Sciatic nerve (tissue), 2 donors: Measurements from ENCODE around the gene ZSCAN22. TPM values are rescaled to one million over a fixed set of nuclear protein-coding genes. Genes with fewer than 3 reads are reported as not detected.
A peak's percentile ranks its signal among the peaks of the same experiment; 100 is the strongest.
"Not testable (repeated sequence)": the region's sequence is repeated elsewhere in the genome, so short reads cannot be mapped to it uniquely, and the experiment has no call there.

ENCODE experiments used
- ATAC-seq: fragments of 200-7000 bp; cut with Tn5 transposase; one replicate; pipeline ENCODE4 v1.9.1; 2020; ENCODE audit warnings: mild to moderate bottlenecking, moderate library complexity
- DNase-seq: peaks from one replicate; pipeline ENCODE4 v3.0.0-alpha.2; 2020; ENCODE audit warnings: low spot score
- intact Hi-C: fragments of 100-400 bp; cut with DNase I; formaldehyde crosslinking; loops from one replicate; pipeline ENCODE4 v1.14.2; 2022
- total RNA-seq: library from RNA; stranded (reverse); fragmentation: NEBNext Ultra II Directional; extraction: Animal tissue kit (Norgen Biotek cat#: 25700); gene quantifications from one replicate; pipeline ENCODE4 v1.2.1, GENCODE V29; 2021
- donor health status: DM: no; HTN: no; CAD: no.
- donor health status: DM: no; HTN: no; CAD: no.

ZSCAN22 gene
- total RNA-seq, 1 donor from 2014 or later = 4.5 TPM

DNA sequence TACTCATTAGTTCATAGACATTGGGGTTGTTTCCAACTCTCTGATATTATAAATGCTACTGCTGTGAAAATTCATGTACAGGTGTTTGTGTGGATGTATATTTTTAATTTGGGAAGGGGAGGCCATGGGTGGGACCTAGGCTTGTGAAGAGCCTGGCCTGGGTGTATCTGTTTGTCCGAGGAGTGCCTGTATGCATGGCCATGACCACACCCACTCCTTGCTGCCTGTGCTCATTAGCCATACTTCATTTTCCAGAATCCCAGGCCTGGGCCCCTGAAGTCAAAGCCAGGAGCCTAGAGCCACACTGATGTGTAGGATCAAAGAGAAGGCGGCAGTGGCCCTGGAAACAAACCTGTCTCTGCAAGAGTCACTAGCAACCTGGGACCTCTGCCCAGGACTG, 11.2 kb upstream of the ZSCAN22 start:
- no peak for ATAC-seq
- intact Hi-C loops = no loop called here
- no peak for DNase-seq

DNA sequence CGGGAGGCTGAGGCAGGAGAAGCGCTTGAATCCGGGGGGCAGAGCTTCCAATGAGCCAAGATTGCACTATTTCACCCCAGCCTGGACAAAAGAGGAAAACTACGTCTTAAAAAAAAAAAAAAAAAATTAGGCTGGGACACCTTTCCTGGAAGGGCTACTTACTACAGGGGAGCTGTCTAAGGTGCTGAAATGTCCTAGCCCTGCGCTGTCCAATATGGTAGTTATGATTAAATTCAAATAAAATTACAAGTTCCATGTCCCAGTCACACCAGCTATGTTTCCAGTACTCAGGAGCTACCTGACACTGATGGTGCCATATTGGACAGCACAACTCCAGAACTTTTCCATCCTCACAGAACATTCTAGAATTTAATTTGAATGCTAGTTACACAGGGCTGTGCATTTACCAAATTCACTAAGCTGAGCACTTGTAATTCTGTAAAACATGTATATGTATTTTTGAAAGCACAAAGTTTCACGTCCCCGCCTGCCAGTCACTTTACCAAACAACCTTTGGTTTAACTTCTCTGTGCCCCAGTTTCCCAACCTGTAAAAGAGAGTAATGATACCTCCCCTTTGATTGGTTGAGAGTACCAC, 9.2 kb upstream of the ZSCAN22 start:
- ATAC-seq = no peak
- intact Hi-C loops = no loop called here
- no peak for DNase-seq

DNA sequence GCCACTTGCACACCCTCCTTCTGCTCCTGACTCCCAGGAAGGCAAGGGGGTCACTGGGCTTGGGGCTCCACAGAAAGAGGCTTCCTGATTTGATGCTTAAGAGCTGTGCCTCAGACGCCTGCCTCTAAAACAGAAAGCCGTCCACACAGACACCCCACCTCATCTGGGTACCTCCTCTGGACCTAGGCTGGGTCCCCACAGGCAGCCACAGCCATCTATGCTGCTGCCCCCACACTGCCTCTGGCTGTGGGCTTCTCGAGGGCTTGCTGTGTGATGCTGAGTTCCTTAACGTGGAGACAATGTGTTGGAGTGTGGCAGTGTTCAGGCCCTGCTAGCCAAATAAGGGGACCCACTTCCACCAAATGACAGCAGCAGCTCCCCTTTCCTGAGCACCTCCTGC, 8.5 kb upstream of the ZSCAN22 start:
- intact Hi-C loops = no loop called here
- ATAC-seq (no peak), DNase-seq (no peak)

DNA sequence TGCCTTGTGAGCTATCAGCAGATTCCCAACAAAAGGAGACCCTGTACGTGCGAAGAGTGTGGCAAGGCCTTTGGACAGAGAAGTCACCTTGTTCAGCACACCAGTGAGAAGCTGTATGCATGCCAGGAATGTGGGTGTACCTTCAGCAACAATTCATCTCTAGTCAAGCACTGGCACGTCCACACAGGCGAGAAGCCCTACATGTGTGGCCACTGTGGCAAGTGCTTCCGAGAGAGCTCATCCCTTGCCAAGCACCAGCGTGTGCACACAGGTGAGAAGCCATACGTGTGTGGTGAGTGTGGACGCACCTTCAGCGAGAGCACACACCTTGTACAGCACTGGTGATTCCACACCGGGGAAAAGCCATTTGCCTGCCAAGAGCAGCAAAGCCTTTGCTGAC, 7.6 kb upstream of the ZSCAN22 start:
- no peak for DNase-seq
- no peak for ATAC-seq
- intact Hi-C loops = no loop called here

DNA sequence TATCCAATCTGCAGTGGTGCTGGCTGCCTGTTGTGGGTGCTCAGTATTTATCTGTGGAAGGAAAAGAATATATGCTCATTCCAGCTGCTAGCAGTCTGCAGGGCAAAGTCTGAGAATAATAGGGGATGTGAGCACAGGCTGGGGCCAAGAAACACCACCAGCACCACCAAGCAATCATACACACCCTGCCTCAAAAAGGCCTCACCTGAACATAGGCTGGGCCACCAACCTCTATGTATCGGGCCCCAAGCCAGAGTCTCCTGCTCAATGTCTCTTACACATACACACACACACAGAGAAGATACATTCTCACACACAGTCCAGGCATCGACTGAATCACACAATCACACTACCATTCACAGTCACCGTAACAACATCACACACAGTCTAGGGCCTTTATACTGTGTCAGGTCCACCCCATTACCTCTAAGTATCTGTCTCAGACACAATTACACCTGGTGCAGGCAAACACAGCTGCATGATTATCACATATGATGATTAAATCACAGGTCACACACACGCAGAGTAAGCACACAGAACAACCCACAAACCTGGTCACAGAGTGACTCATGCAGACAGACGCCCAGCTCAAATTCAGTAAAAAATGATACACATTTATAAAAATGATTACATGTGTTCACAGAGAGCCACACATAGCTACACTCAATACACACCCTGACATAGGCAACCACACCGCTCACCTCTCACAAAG, 1.3 kb upstream of the ZSCAN22 start:
- intact Hi-C loops = no loop called here
- no peak for ATAC-seq
- DNase-seq = no peak

DNA sequence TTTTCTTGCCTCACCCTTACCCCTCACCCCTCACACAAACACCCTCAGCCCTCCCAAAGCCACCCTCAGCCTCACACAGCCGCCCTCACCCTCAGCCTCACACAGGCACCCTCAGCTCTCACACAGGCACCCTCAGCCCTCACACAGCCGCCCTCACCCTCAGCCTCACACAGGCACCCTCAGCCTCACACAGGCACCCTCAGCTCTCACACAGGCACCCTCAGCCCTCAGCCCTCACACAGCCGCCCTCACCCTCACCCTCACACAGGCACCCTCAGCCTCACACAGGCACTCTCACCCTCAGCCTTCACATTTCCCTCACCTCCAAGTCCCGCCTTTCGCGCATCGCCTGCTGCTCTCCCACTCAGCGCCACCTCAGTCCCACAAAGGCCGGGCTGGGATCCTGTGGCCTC, 287 bp upstream of the ZSCAN22 start:
- ATAC-seq = peak; percentile 46
- intact Hi-C loops = no loop called here
- DNase-seq = no peak

DNA sequence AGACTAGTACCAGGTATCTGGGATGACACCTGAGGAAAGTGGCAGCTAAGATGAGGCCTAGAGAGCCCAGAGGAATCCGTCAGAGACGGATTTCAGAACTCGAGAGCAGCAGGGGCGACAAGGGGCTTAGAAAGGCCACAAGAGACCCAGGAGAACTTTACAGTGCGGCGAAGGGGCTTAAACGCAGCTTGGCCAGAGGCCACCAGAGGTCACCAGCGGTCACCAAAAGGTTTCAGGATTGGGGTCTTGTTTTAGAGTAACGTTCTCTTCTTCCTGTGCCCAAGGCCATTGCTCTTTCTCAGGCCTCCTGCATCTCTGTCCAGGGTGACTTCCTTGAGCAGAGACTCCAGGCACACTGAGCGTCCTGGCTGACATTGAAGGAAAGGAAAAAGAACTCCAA, 2.2 kb downstream of the ZSCAN22 start:
- intact Hi-C loops = no loop called here
- DNase-seq (no peak), ATAC-seq (no peak)

DNA sequence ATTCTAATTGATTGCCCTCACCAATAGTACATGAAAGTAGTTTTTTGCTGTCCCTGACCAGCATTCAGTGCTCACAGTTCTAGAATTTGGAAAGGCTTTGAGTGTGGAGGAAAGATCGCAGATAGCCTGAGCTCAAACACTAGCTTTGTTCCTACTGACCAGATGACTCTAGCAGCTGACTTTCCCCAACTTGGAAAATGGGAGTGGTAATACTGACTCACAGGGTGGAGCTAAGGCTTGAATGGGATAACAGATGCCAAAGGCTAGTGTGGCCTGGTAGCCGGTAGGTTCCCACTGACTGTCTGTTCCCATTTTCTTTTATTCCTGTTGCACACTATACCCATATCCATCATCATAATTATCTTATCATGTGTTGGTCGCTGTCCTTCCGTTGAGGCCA, 3.7 kb downstream of the ZSCAN22 start:
- ATAC-seq = no peak
- intact Hi-C loops = no loop called here
- no peak for DNase-seq

DNA sequence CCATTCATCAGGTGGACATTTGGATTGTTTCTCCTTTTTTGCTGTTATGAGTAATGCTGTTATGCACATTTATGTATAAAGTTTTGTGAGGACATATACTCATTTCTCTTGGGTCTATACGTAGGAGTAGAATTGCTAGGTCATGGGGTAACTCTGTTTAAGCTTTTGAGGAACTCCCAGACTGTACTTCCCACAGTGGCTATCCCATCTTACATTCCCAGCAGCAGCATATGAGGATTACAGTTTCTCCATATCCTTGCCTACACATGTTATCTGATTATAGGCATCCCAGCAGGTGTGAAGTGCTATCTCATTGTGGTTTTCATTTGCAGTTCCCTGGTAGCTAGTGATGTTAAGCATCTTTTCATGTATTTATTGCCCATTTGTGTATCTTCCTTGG, 5.9 kb downstream of the ZSCAN22 start:
- no peak for ATAC-seq
- no peak for DNase-seq
- intact Hi-C loops = no loop called here

DNA sequence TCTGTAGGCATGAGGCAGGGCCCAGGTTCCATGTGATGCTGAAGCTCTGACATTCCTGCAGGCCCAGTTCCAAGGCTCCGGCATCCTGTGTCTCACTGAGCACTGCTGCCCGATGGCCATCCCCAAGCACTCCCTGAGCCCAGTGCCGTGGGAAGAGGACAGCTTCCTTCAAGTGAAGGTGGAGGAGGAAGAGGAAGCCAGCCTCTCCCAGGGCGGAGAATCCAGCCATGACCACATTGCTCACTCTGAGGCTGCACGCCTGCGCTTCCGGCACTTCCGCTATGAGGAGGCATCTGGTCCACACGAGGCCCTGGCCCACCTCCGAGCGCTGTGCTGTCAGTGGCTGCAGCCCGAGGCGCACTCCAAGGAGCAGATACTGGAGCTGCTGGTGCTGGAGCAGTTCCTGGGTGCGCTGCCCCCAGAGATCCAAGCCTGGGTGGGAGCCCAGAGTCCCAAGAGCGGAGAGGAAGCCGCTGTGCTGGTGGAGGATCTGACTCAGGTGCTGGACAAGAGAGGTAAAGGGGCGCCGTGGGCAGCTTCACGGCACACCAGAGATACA, 8.0 kb downstream of the ZSCAN22 start:
- ATAC-seq (no peak), DNase-seq (peak; percentile 36)
- intact Hi-C loops = no loop called here

DNA sequence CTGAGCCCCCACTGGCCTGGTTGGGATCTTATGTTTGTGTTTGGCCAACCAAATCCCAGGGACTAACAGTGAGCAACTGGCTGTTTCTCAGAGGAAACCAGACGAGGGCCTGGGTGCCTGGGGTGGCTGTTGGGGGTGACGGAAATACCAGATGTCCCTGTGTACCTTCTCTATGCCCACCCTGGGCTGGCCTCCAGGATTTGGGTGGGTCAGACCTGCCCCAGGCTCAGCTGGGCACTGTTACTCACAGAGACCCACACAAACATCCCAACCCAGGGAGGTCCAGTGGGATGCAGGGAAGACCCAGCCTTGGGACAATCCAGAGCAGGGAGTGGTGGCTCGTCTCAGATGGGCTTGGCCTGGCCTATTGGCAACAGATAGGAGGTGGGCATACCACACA, 8.8 kb downstream of the ZSCAN22 start:
- ATAC-seq = no peak
- intact Hi-C loops = no loop called here
- no peak for DNase-seq

DNA sequence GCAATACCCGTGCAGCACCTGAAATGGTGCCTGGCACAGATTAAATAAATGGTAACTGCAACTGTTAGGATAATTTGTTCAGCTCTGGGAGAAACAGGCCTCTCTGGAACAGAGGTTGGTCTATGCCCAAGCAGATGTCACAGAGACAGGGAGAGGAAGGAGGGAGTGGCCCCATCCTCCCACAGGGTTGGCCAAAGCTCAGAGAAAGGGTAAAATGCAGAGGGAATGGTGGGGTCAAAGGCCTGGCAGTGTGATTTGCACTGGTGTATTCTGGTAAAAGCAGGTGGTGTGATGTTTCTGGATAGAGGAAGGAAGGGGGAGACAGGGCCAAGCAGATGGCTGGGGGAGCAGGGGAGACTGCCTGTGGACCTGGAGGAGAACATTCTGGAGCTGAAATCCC, 9.4 kb downstream of the ZSCAN22 start:
- no peak for DNase-seq
- intact Hi-C loops = no loop called here
- no peak for ATAC-seq

DNA sequence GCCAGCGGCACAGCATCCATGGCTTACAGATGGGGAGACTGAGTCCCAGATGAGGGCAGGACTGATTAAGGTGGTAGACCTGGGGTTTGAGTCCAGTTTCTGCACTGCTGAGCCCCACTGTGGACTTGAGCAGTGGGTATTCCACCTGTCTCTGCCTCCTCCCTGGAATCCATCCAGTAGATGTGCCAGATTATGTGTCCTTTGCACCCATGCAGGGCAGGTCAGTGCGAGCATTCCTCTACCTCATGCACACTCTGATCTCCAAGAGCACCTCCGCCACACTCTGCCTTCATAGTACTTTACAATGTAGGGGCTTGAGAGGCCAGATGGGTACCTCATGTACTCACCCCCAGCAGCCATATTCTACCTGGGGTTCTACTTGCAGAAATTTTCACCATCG, 10.0 kb downstream of the ZSCAN22 start:
- ATAC-seq (no peak), DNase-seq (no peak)
- intact Hi-C loops = no loop called here

DNA sequence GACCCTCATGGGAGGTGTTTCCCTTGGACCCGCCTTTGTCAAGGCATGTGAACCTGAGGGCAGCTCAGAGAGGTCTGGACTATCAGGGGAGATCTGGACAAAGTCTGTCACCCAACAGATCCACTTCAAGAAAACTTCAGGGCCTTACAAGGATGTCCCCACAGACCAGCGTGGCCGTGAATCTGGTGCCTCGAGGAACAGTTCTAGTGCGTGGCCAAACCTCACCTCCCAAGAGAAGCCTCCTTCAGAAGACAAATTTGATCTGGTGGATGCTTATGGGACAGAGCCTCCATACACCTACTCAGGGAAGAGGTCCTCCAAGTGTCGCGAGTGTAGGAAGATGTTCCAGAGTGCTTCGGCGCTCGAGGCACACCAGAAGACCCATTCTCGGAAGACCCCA, 11.5 kb downstream of the ZSCAN22 start:
- ATAC-seq (no peak), DNase-seq (no peak)
- intact Hi-C loops = no loop called here

DNA sequence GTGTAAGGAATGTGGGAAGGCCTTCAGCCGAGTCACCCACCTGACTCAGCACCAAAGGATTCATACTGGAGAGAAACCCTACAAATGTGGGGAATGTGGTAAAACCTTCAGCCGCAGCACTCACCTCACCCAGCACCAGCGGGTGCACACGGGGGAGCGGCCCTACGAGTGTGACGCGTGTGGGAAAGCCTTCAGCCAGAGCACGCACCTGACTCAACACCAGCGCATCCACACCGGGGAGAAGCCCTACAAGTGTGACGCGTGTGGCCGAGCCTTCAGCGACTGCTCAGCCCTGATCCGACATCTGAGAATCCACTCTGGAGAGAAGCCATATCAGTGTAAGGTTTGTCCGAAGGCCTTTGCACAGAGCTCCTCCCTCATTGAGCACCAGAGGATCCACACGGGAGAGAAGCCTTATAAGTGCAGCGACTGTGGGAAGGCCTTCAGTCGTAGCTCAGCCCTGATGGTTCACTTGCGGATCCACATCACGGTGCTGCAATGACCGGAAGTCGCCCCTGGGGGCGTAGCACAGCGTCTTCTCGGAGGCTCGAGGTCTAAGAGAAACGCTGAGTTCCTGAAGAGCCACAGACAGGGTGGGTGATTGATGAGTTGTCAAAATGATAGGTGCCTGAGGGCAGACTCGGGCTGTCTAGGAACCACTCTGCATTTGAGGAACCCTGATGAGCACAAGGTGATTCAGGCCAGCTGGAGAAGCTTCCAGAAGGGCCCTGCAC, 12.2 kb downstream of the ZSCAN22 start:
- ATAC-seq = no peak
- intact Hi-C loops = no loop called here
- no peak for DNase-seq

DNA sequence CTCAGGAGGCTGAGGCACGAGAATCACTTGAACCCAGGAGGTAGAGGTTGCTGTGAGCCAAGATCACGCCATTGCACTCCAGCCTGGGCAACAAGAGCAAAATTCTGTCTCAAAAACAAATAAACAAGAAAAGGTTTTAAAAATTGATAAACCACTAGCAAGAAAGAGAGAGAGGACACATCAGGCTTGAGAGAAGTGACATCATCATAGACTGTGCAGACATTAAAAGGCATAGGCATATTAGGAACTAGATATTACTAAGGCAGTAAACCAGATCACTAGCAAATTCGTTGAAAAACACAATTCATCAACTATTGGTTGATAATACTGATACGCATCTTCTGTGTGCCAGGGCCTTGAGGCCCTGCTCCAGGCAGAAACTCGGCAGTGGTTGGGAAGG, 18.8 kb downstream of the ZSCAN22 start:
- DNase-seq (no peak), ATAC-seq (no peak)
- intact Hi-C loops = no loop called here

DNA sequence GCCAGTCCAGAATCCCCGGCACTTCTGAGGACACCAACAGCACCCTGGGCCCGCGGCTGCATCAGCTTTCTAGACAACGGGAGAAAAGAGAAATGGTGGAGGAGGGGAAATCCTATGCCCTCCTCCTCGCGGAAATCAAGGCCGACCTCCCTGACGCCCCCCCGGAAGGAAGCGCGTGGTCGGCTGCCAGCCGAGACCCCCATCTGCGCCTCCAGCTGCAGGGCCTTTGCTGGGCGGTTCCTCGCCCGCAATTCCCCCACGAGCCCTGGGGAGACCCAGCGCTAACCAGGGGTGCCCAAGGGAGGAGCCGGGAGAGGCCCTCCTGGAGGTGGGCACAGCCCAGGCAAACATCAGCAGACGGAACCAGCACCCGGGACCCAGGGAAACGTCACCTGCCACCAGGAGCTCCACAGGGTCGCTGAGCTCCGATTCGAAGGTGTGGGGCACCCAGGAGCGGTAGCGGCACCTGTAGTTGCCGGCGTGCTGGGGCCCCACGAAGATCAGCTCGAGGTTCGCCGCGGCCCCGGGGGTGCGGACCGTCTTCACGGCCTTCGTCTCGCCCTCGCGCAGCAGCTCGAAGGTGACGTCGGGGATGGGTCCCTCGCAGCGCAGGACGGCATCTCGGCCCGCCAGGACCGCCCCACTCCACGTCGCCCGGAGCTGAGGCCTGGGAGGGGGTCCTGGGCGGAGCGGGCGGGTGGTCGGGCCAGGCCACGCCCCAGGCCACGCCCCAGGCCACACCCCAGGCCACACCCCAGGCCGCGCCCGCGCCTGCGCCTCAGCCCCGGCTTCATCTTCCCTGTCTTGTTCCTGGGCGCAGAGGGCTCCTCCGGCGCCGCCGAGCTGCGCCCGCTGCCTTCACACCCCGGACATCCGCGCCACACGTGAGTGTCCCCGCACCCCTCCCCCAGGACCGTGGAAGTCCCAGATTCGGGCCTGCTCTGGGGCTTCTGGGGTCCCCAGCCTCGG, 20.5 kb downstream of the ZSCAN22 start:
- intact Hi-C loops = no loop called here
- DNase-seq = peak; percentile 72
- ATAC-seq = peak; percentile 93

DNA sequence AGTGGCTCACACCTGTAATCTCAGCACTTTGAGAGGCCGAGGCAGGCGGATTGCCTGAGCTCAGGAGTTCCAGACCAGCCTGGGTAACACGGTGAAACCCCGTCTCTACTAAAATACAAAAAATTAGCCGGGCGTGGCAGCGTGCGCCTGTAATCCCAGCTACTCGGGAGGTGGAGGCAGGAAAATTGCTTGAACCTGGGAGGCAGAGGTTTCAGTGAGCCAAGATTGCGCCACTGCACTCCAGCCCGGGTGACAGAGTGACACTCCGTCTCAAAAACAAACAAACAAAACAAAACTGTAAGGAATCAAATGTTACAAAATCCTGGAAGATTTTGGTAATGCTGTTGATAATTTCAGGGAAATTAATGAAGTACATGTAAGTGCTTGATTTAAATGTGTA, 21.3 kb downstream of the ZSCAN22 start:
- ATAC-seq, intact Hi-C loops: not testable (repeated sequence)
- peak; percentile 39 for DNase-seq

DNA sequence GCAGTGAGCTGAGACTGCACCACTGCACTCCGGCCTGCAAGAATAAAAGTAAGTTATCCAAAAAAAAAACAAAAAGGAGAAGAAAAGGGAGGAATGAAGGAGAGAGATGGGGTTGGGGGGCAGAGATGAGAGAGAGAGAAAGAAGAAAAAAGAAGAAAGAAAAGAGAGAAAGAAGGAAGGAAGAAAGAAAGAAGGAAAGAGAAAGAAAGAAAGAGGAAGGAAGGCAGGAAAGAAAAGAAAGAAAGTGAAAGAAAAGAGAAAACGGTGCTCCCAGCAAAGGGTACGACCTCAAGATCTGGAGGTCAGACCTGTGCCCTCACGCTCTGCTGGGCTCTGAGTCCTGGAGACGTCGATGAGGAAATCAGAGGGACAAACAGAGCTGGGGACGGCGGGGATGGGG, 22.8 kb downstream of the ZSCAN22 start:
- no peak for ATAC-seq
- no peak for DNase-seq
- intact Hi-C loops = no loop called here
